HEK293 (cell line): ENCODE results near the gene INPP5A.

Experiments used
- CTCF ChIA-PET: fragments of 350-600 bp; formaldehyde crosslinking; extraction: SDS; loops from one replicate; lab custom pipeline; 2021; ENCODE audit warnings: antibody characterized with exemption; lab: Yijun Ruan, JAX
- POLR2A ChIA-PET: fragments of 300-600 bp; formaldehyde crosslinking; extraction: SDS; loops from one replicate; lab custom pipeline; 2020; ENCODE audit warnings: antibody characterized with exemption, inconsistent platforms; lab: Yijun Ruan, JAX
- H3K27ac ChIP-seq: fragments of 200-500 bp; sonication (Bioruptor generic); 2 replicates; pipeline ENCODE4 v1.5.1; 2014; ENCODE audit warnings: low read depth, low read length, control low read depth, inconsistent platforms; ENCODE audit errors: extremely low read depth
- H3K36me3 ChIP-seq, 2 experiments: fragments of 200-500 bp in 1 of 2; sonication (Bioruptor generic) in 1 of 2; 1 replicate in 1 of 2; 2 replicates in 1 of 2; pipeline ENCODE4 v1.5.1; 2014 to 2017; ENCODE audit warnings: inconsistent platforms in 2 of 2, low read length in 2 of 2; ENCODE audit not compliant: control insufficient read depth in 2 of 2, insufficient read depth in 1 of 2
- H3K4me1 ChIP-seq: fragments of 200-500 bp; sonication (Bioruptor generic); 2 replicates; pipeline ENCODE4 v1.5.1; 2014; ENCODE audit warnings: mild to moderate bottlenecking, low read length, inconsistent platforms; ENCODE audit not compliant: control insufficient read depth, insufficient read depth
- H3K4me3 ChIP-seq: 2 replicates; pipeline ENCODE4 v1.5.1; 2011; ENCODE audit warnings: low read depth, mild to moderate bottlenecking, control low read depth, low read length, moderate library complexity
- H3K9me3 ChIP-seq: fragments of 200-500 bp; sonication (Bioruptor generic); 2 replicates; pipeline ENCODE4 v1.5.1; 2014; ENCODE audit warnings: low read depth, low read length, inconsistent platforms; ENCODE audit not compliant: control insufficient read depth, insufficient read depth
- BCL11A ChIP-seq: fragments of 450-650 bp; formaldehyde crosslinking; IDR thresholded peaks from 2 replicates; pipeline ENCODE4 v1.5.1; 2016; ENCODE audit warnings: low read depth, missing biosample characterization, missing genetic modification characterization
- FEZF1 ChIP-seq: fragments of 450-650 bp; formaldehyde crosslinking; IDR thresholded peaks from 2 replicates; pipeline ENCODE4 v1.5.1; 2016; ENCODE audit warnings: missing biosample characterization, missing genetic modification characterization
- GLI2 ChIP-seq: fragments of 450-650 bp; formaldehyde crosslinking; IDR thresholded peaks from 2 replicates; pipeline ENCODE4; 2017; ENCODE audit warnings: missing biosample characterization, missing genetic modification characterization, low read depth, borderline replicate concordance
- WT1 ChIP-seq: fragments of 450-650 bp; formaldehyde crosslinking; IDR thresholded peaks from 2 replicates; pipeline ENCODE4 v1.5.1; 2016; ENCODE audit warnings: missing biosample characterization, missing genetic modification characterization
- ZFP37 ChIP-seq: fragments of 450-650 bp; formaldehyde crosslinking; IDR thresholded peaks from 2 replicates; pipeline ENCODE4 v1.5.1; 2016; ENCODE audit warnings: missing biosample characterization, missing genetic modification characterization
- ZIC2 ChIP-seq: fragments of 450-650 bp; formaldehyde crosslinking; IDR thresholded peaks from 2 replicates; pipeline ENCODE4 v1.5.1; 2016; ENCODE audit warnings: missing biosample characterization, missing genetic modification characterization
- ZNF132 ChIP-seq: fragments of 450-650 bp; formaldehyde crosslinking; IDR thresholded peaks from 2 replicates; pipeline ENCODE4 v1.5.1; 2017; ENCODE audit warnings: missing biosample characterization, missing genetic modification characterization, borderline replicate concordance
- ZNF155 ChIP-seq: fragments of 450-650 bp; formaldehyde crosslinking; IDR thresholded peaks from 2 replicates; pipeline ENCODE4 v1.5.1; 2016; ENCODE audit warnings: missing biosample characterization, missing genetic modification characterization
- ZNF174 ChIP-seq: fragments of 450-650 bp; formaldehyde crosslinking; IDR thresholded peaks from 2 replicates; pipeline ENCODE4 v1.5.0; 2017; ENCODE audit warnings: missing biosample characterization, mild to moderate bottlenecking, missing genetic modification characterization
- ZNF324 ChIP-seq: fragments of 450-650 bp; formaldehyde crosslinking; IDR thresholded peaks from 2 replicates; pipeline ENCODE4 v1.5.1; 2016; ENCODE audit warnings: missing biosample characterization, missing genetic modification characterization
- ZNF341 ChIP-seq: fragments of 450-650 bp; formaldehyde crosslinking; IDR thresholded peaks from 2 replicates; pipeline ENCODE4; 2016; ENCODE audit warnings: low read depth, missing biosample characterization, missing genetic modification characterization
- ZNF354C ChIP-seq: fragments of 450-650 bp; formaldehyde crosslinking; IDR thresholded peaks from 2 replicates; pipeline ENCODE4 v1.5.1; 2016; ENCODE audit warnings: missing biosample characterization, missing genetic modification characterization, low read depth, borderline replicate concordance
- ZNF560 ChIP-seq: fragments of 450-650 bp; formaldehyde crosslinking; IDR thresholded peaks from 2 replicates; pipeline ENCODE4 v1.5.1; 2017; ENCODE audit warnings: missing biosample characterization, missing genetic modification characterization, borderline replicate concordance
- ZNF639 ChIP-seq: fragments of 450-650 bp; formaldehyde crosslinking; IDR thresholded peaks from 2 replicates; pipeline ENCODE4 v1.5.1; 2016; ENCODE audit warnings: missing biosample characterization, missing genetic modification characterization
- TF ChIP-seq, protein P1 (sequence below): fragments of 450-650 bp; formaldehyde crosslinking; IDR thresholded peaks from 2 replicates; pipeline ENCODE4 v1.5.1; 2016; ENCODE audit warnings: missing biosample characterization, missing genetic modification characterization, borderline replicate concordance
- TF ChIP-seq, protein P2 (sequence below): fragments of 450-650 bp; formaldehyde crosslinking; IDR thresholded peaks from 2 replicates; pipeline ENCODE4 v1.5.1; 2017; ENCODE audit warnings: missing biosample characterization, missing genetic modification characterization
- TF ChIP-seq, protein P3 (sequence below): fragments of 450-650 bp; formaldehyde crosslinking; IDR thresholded peaks from 2 replicates; pipeline ENCODE4 v1.5.1; 2016; ENCODE audit warnings: missing biosample characterization, missing genetic modification characterization

Gene INPP5A

DNA sequence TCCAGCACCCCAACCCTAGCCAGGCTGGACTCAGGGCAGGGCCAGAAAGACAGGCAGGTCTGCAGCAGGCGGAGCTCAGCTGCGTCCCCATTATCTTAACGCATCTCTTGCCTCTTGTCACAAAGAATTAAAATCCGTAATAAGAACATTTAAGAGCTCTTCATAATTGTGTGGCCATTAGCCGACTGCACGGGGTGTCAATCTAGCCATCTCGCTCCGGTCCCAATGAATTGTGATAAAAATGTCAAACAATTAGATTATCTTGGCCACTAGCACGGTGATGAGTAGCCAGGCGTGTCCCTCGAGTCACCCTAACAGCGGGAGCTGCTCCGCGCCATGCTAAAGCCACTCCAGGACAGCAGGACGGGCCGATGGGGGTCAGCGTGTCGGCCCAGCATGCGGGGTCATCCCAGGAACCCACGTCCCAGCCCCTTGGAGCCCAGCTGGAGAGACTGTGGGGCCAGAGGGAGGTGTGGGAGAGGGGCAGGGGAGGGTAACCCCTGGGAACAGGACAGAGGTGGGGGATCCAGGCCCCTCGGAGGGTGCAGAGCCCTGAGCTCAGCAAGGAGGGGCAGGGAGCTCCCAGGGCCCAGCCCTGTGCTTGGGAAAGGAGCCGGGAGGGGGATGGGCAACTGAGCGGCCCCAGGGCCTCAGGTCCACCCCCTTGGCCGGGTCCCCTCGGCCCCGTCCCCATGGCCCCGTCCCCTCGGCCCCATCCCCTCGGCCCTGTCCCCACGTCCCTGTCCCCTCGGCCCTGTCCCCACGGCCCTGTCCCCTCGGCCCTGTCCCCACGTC is 266.0 kb downstream of the INPP5A start:
- Histone ChIP-seq H3K9me3 (no peaks in the 10 kb centered on the region; the same call in 1 of the 2 replicates), H3K4me3 (no peak overlapping the region), H3K36me3 (no peaks in the 10 kb centered on the region), H3K27ac (no peak overlapping the region), H3K4me1 (no peaks in the 10 kb centered on the region)
- CTCF ChIA-PET, result interaction anchor here (0.5 to 0.7 kb wide), 3 partner anchors 12 to 26 kb away, joined by 3 to 4 read pairs (median 3); no protein-coding TSS in a partner anchor
- TF ChIP-seq BCL11A (tag by site-specific recombination) (no peak), ZIC2 (tag by site-specific recombination) (0 out of 2 replicates have a peak, but pooled peaks have one; percentile 32)
- POLR2A ChIA-PET, result no interaction called here

DNA sequence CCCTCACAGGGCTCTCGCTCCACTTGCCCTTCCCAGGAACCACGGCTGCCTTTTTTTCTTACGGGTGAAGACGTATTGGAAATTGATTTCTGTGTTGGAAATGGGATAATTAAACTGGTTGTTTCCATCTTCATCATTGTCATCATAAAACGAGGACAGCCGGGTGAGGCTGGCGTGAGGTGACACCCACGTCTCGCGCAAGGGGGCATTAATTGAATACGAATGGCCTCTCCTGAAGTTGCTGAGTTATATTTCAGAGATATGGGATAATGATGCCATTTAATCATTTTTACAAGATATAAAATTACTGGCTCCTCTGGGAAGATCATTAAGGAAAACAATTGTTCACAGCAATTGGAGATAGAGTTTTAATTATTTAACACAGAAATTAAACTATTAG is 266.7 kb downstream of the INPP5A start:
- no peaks in the 10 kb centered on the region; the same call in 1 of the 2 replicates for H3K9me3 ChIP-seq
- POLR2A ChIA-PET, result no interaction called here
- TF ChIP-seq ZNF324 (tag by site-specific recombination), result no peak
- TF ChIP-seq ZNF155, result no peak
- TF ChIP-seq, protein P1, sequence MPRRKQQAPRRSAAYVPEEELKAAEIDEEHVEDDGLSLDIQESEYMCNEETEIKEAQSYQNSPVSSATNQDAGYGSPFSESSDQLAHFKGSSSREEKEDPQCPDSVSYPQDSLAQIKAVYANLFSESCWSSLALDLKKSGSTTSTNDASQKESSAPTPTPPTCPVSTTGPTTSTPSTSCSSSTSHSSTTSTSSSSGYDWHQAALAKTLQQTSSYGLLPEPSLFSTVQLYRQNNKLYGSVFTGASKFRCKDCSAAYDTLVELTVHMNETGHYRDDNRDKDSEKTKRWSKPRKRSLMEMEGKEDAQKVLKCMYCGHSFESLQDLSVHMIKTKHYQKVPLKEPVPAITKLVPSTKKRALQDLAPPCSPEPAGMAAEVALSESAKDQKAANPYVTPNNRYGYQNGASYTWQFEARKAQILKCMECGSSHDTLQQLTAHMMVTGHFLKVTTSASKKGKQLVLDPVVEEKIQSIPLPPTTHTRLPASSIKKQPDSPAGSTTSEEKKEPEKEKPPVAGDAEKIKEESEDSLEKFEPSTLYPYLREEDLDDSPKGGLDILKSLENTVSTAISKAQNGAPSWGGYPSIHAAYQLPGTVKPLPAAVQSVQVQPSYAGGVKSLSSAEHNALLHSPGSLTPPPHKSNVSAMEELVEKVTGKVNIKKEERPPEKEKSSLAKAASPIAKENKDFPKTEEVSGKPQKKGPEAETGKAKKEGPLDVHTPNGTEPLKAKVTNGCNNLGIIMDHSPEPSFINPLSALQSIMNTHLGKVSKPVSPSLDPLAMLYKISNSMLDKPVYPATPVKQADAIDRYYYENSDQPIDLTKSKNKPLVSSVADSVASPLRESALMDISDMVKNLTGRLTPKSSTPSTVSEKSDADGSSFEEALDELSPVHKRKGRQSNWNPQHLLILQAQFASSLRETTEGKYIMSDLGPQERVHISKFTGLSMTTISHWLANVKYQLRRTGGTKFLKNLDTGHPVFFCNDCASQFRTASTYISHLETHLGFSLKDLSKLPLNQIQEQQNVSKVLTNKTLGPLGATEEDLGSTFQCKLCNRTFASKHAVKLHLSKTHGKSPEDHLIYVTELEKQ, result no peak
- TF ChIP-seq WT1 (tag by site-specific recombination), result no peak
- TF ChIP-seq, protein P2, sequence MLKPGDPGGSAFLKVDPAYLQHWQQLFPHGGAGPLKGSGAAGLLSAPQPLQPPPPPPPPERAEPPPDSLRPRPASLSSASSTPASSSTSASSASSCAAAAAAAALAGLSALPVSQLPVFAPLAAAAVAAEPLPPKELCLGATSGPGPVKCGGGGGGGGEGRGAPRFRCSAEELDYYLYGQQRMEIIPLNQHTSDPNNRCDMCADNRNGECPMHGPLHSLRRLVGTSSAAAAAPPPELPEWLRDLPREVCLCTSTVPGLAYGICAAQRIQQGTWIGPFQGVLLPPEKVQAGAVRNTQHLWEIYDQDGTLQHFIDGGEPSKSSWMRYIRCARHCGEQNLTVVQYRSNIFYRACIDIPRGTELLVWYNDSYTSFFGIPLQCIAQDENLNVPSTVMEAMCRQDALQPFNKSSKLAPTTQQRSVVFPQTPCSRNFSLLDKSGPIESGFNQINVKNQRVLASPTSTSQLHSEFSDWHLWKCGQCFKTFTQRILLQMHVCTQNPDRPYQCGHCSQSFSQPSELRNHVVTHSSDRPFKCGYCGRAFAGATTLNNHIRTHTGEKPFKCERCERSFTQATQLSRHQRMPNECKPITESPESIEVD (tag by site-specific recombination), result no peak
- no peak for TF ChIP-seq ZNF341
- no peak for TF ChIP-seq ZNF639 (tag by site-specific recombination)
- no peak for TF ChIP-seq ZFP37 (tag by site-specific recombination)
- no peak for TF ChIP-seq ZNF354C
- TF ChIP-seq, protein P3, sequence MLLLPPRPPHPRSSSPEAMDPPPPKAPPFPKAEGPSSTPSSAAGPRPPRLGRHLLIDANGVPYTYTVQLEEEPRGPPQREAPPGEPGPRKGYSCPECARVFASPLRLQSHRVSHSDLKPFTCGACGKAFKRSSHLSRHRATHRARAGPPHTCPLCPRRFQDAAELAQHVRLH (tag by site-specific recombination), result no peak
- TF ChIP-seq ZNF174, result no peak
- TF ChIP-seq ZNF560, result no peak
- no peak for TF ChIP-seq ZNF132 (tag by site-specific recombination)
- no peak for TF ChIP-seq GLI2 (tag by site-specific recombination)
- TF ChIP-seq FEZF1 (tag by site-specific recombination), result no peak
- no peaks in the 10 kb centered on the region for H3K36me3 ChIP-seq
- CTCF ChIA-PET, result no interaction called here
- H3K4me1 ChIP-seq, result no peaks in the 10 kb centered on the region
- no peak overlapping the region for H3K27ac ChIP-seq
- no peak overlapping the region for H3K4me3 ChIP-seq
